Psoas muscle (tissue), 8 donors: ENCODE measurements around the gene KIAA0753. TPM values are rescaled to one million over a fixed set of nuclear protein-coding genes. Genes with fewer than 3 reads are reported as not detected.

Experiments used
- ATAC-seq, 4 donors: fragments of 200-7000 bp; cut with Tn5 transposase; one replicate each; pipeline ENCODE4 v1.9.1; 2020; ENCODE audit warnings: moderate library complexity in 3 of 4, mild to moderate bottlenecking in 2 of 4
- DNase-seq, 2 donors: peaks; one replicate each; pipeline ENCODE4 v3.0.0-alpha.2; 2020
- H3K27ac ChIP-seq: fragments of 200-600 bp; one replicate; pipeline ENCODE4 v1.8.0; 2022
- H3K27me3 ChIP-seq, 3 donors: fragments of 200-600 bp in 1 of 3; one replicate each; pipeline versions ENCODE4 v1.6.1 to v1.8.0; 2013 to 2022; ENCODE audit warnings: low read length in 2 of 3, mild to moderate bottlenecking in 2 of 3, moderate library complexity in 1 of 3; ENCODE audit not compliant: insufficient read depth in 3 of 3
- H3K36me3 ChIP-seq, 2 donors: fragments of 200-600 bp in 1 of 2; one replicate each; pipeline versions ENCODE4 v1.6.1 to v1.8.0; 2013 to 2022; ENCODE audit warnings: low read depth in 1 of 2, mild to moderate bottlenecking in 1 of 2, moderate library complexity in 1 of 2; ENCODE audit not compliant: insufficient read depth in 1 of 2
- H3K4me1 ChIP-seq: fragments of 200-600 bp; one replicate; pipeline ENCODE4 v1.8.0; 2022
- H3K4me3 ChIP-seq: fragments of 200-600 bp; one replicate; pipeline ENCODE4 v1.8.0; 2022; ENCODE audit warnings: mild to moderate bottlenecking
- H3K9me3 ChIP-seq: fragments of 200-600 bp; one replicate; pipeline ENCODE4 v1.8.0; 2022
- WGBS, 3 donors: extraction: QIAGEN DNeasy Blood & Tissue Kit; methylation state at CpG; one replicate each; pipeline versions ENCODE4 v1.1.6 to v1.1.7; 2013; 5-methylcytosine and 5-hydroxymethylcytosine counted together
- intact Hi-C, 2 donors: fragments of 100-400 bp; cut with DNase I; formaldehyde crosslinking; loops; one replicate each; pipeline versions ENCODE4 v1.11.0 to v1.14.2; 2022
- polyA plus RNA-seq, 3 donors: library from polyadenylated mRNA; stranded (reverse); fragments of 200-250 nt; gene quantifications; one replicate each; pipeline ENCODE4 v1.2.3, GENCODE V29; 2013
- total RNA-seq, 4 donors: library from RNA; stranded (reverse); fragmentation: NEBNext Ultra II Directional in 2 of 4; extraction: Animal tissue kit (Norgen Biotek cat#: 25700) in 2 of 4; gene quantifications; one replicate each; pipeline versions ENCODE4 v1.2.1 to v1.2.4, GENCODE V29; 2021 to 2023
- TF ChIP-seq, protein P1 (sequence below): fragments of 200-600 bp; IDR thresholded peaks from one replicate; pipeline ENCODE4 v1.8.0; 2022; ENCODE audit warnings: antibody characterized with exemption
- donor health status: healthy with polysubstance abuse.
- donor health status: DM: no; HTN: no; CAD: no; lungs with moderate emphysema.
- donor health status: Bipolar disorder and iron deficiency.
- donor health status: healthy.
- donor health status: DM: yes; HTN: yes; CAD: no.
- donor health status: DM: no; HTN: no; CAD: no.
- donor health status: DM: no; HTN: no; CAD: no.
- donor health status: DM: yes; HTN: yes; CAD: no.

Gene KIAA0753
- total and polyA plus RNA-seq, 7 donors: 2.4 to 4.7 (median 3.0) TPM

DNA sequence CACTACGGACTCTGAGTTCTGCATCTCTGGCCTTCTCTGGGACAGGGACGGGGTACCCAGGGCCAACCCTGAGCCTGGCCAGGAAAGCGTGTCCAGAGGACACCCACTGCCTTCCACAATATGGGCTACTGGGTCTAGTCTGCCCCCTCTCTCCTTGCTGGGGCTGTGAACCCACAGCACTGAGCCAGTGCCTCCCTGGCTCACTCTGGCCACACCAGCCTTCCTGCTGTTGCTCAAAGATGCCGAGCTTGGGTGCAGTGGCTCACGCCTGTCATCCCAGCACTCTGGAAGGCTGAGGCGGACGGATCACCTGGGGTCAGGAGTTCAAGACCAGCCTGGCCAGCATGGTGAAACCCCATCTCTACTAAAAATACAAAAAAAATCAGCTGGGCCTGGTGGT is 108.9 kb downstream of the KIAA0753 start:
- Histone ChIP-seq H3K4me1 (no peaks in the 10 kb centered on the region), H3K27ac (no peak overlapping the region), H3K9me3 (no peaks in the 10 kb centered on the region), H3K4me3 (no peak overlapping the region), H3K36me3 (no peaks in the 10 kb centered on the region), H3K27me3 (no peaks in the 10 kb centered on the region)
- WGBS, 3 donors: 84 to 91% (median 86%) methylated on average over 7 of the region's 7 CpGs
- DNase-seq (no peak), ATAC-seq (no peak)
- intact Hi-C loops: no loop called here
- TF ChIP-seq, protein P1, sequence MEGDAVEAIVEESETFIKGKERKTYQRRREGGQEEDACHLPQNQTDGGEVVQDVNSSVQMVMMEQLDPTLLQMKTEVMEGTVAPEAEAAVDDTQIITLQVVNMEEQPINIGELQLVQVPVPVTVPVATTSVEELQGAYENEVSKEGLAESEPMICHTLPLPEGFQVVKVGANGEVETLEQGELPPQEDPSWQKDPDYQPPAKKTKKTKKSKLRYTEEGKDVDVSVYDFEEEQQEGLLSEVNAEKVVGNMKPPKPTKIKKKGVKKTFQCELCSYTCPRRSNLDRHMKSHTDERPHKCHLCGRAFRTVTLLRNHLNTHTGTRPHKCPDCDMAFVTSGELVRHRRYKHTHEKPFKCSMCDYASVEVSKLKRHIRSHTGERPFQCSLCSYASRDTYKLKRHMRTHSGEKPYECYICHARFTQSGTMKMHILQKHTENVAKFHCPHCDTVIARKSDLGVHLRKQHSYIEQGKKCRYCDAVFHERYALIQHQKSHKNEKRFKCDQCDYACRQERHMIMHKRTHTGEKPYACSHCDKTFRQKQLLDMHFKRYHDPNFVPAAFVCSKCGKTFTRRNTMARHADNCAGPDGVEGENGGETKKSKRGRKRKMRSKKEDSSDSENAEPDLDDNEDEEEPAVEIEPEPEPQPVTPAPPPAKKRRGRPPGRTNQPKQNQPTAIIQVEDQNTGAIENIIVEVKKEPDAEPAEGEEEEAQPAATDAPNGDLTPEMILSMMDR: no peak

DNA sequence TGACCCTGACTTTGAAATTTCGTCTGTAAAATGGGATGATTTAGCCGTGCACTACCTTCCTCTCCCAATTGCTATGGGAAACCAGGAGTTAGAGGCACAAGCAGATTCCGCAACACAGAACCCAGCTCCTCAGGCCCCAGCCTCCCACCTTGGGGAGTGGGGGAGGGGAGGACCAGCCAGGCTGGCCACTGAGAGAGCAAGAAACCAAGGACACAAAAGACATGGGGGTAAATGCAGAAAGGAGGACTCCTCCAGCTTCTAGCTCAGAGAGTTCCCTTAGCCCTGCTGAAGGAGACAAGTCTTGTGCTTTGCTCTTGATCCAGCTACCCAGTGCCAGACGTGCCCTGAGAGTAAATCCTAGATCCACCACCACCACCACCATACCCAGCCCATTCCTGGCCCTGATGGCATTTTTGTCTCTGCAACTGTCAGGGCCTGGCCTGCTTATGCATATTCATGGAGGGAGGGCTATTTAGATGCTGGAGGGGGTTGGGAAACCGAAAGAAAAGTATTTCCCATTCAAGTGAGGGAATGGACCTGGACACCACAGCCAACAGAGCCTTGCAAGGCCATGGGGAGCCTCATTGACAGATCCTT is 110.1 kb downstream of the KIAA0753 start:
- ATAC-seq (no peak), DNase-seq (no peak)
- TF ChIP-seq, protein P1: no peak
- Histone ChIP-seq H3K4me3 (no peak overlapping the region), H3K9me3 (no peaks in the 10 kb centered on the region), H3K27ac (no peak overlapping the region), H3K36me3 (no peaks in the 10 kb centered on the region), H3K27me3 (peaks cover 0 to 3% (median 0%) of the 10 kb centered on the region in 3 donors), H3K4me1 (no peaks in the 10 kb centered on the region)
- WGBS, 3 donors: 86 to 90% (median 87%) methylated on average over 5 of the region's 5 CpGs
- intact Hi-C loops: no loop called here

DNA sequence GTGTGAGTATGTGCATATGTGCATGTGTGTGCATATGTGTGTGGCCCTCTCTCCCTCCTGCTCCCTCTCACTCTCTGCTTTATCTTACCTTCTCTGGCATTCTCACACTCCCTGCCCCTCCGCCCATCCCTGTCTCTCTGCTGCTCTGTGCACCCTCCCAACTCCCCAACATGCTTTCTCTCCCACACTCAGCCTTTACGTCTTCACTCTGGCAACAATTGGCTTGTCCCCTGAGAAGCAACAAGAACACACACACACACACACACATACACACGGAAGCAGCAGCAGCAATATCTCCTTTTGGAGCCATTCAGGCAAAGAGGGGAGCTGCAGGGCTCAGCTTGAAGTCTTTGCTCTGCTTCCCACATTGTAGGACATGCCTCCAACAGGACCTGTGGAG is 112.0 kb downstream of the KIAA0753 start:
- Histone ChIP-seq H3K27me3 (peaks cover 0 to 3% (median 0%) of the 10 kb centered on the region in 3 donors), H3K36me3 (no peaks in the 10 kb centered on the region), H3K4me1 (no peaks in the 10 kb centered on the region), H3K27ac (no peak overlapping the region), H3K9me3 (no peaks in the 10 kb centered on the region), H3K4me3 (no peak overlapping the region)
- intact Hi-C loops: no loop called here
- TF ChIP-seq, protein P1: no peak
- 72 to 74% (median 74%) methylated on average over 3 of the region's 3 CpGs for WGBS, 3 donors
- no peak for ATAC-seq
- no peak for DNase-seq

Other genes starting within 250 kb of the KIAA0753 start
- not detected for gene AIPL1, start 205.6 kb downstream of the KIAA0753 start, total RNA-seq
- not detected for gene AIPL1, start 205.6 kb downstream of the KIAA0753 start, polyA plus RNA-seq
- under 1 TPM in 1 of 4 donors, not detected in 3; 0.38 TPM for gene PIMREG, start 196.3 kb downstream of the KIAA0753 start, total RNA-seq
- under 1 TPM in 2 of 3 donors, not detected in 1; 0.18 to 0.21 TPM for gene PIMREG, start 196.3 kb downstream of the KIAA0753 start, polyA plus RNA-seq
- under 1 TPM; 0.32 to 0.65 (median 0.53) TPM for gene PITPNM3, start 84.2 kb downstream of the KIAA0753 start, total RNA-seq
- gene PITPNM3, start 84.2 kb downstream of the KIAA0753 start, polyA plus RNA-seq: under 1 TPM; 0.08 to 0.31 (median 0.27) TPM
- 10 to 100 TPM; 27.5 to 41.1 (median 30.9) TPM for gene TXNDC17, start 349 bp upstream of the KIAA0753 start, total RNA-seq
- gene TXNDC17, start 349 bp upstream of the KIAA0753 start, polyA plus RNA-seq: 100 to 1,000 TPM in 2 of 3 donors, 10 to 100 TPM in 1; 81.1 to 159 (median 100) TPM
- gene MED31, start 10.9 kb upstream of the KIAA0753 start, total RNA-seq: 10 to 100 TPM; 12.2 to 12.8 (median 12.7) TPM
- gene MED31, start 10.9 kb upstream of the KIAA0753 start, polyA plus RNA-seq: 10 to 100 TPM; 12.7 to 55.2 (median 22.0) TPM
- gene C17orf100, start 11.1 kb upstream of the KIAA0753 start, total RNA-seq: under 1 TPM; 0.34 to 0.77 (median 0.65) TPM
- gene C17orf100, start 11.1 kb upstream of the KIAA0753 start, polyA plus RNA-seq: 1 to 10 TPM in 2 of 3 donors, under 1 TPM in 1; 0.61 to 1.4 (median 1.3) TPM
- under 1 TPM in 1 of 4 donors, not detected in 3; 0.17 TPM for gene SLC13A5, start 72.7 kb upstream of the KIAA0753 start, total RNA-seq
- gene SLC13A5, start 72.7 kb upstream of the KIAA0753 start, polyA plus RNA-seq: under 1 TPM in 2 of 3 donors, not detected in 1; 0.01 to 0.03 TPM
- gene XAF1, start 115.3 kb upstream of the KIAA0753 start, total RNA-seq: 10 to 100 TPM in 2 of 4 donors, 1 to 10 TPM in 2; 6.9 to 14.0 (median 9.8) TPM
- 1 to 10 TPM; 3.7 to 7.4 (median 7.4) TPM for gene XAF1, start 115.3 kb upstream of the KIAA0753 start, polyA plus RNA-seq
- under 1 TPM in 2 of 4 donors, not detected in 2; 0.30 to 0.34 TPM for gene FBXO39, start 135.5 kb upstream of the KIAA0753 start, total RNA-seq
- gene FBXO39, start 135.5 kb upstream of the KIAA0753 start, polyA plus RNA-seq: under 1 TPM in 2 of 3 donors, not detected in 1; 0.01 to 0.18 TPM
- not detected for gene TEKT1, start 191.0 kb upstream of the KIAA0753 start, total RNA-seq
- gene TEKT1, start 191.0 kb upstream of the KIAA0753 start, polyA plus RNA-seq: not detected